Neural cell (in vitro differentiated cells): ENCODE data around the gene LETM1.

Source experiments
- CTCF ChIP-seq: fragments of 450-650 bp; IDR thresholded peaks from 2 replicates; pipeline ENCODE4 v1.5.1; 2014; ENCODE audit warnings: antibody characterized with exemption, mild to moderate bottlenecking, moderate library complexity; ENCODE audit not compliant: poor library complexity, severe bottlenecking
- EP300 ChIP-seq: fragments of 450-650 bp; conservative IDR thresholded peaks from 2 replicates; pipeline ENCODE4 v1.6.1; 2014; ENCODE audit warnings: antibody characterized with exemption, mild to moderate bottlenecking, moderate library complexity; ENCODE audit not compliant: poor library complexity, severe bottlenecking
- EZH2 ChIP-seq: fragments of 200-600, 300-800 bp; shearing (Covaris generic), sonication (generic); IDR thresholded peaks from 2 replicates; pipeline ENCODE4 v1.6.1; 2014; ENCODE audit warnings: antibody characterized with exemption, low read length, borderline replicate concordance, mild to moderate bottlenecking; ENCODE audit not compliant: insufficient read depth, poor library complexity, severe bottlenecking
- MXI1 ChIP-seq: fragments of 450-650 bp; conservative IDR thresholded peaks from 2 replicates; pipeline ENCODE4 v1.6.1; 2014; ENCODE audit warnings: antibody characterized with exemption, mild to moderate bottlenecking; ENCODE audit not compliant: poor library complexity, severe bottlenecking
- POLR2AphosphoS5 ChIP-seq: IDR thresholded peaks from 2 replicates; pipeline ENCODE4 v1.6.1; 2012
- RAD21 ChIP-seq: fragments of 450-650 bp; conservative IDR thresholded peaks from 2 replicates; pipeline ENCODE4 v1.6.1; 2014; ENCODE audit warnings: antibody characterized with exemption, mild to moderate bottlenecking, moderate library complexity
- REST ChIP-seq: IDR thresholded peaks from 2 replicates; pipeline ENCODE4 v1.6.1; 2012; ENCODE audit warnings: borderline replicate concordance
- SMC3 ChIP-seq: fragments of 450-650 bp; conservative IDR thresholded peaks from 2 replicates; pipeline ENCODE4 v1.6.1; 2014; ENCODE audit warnings: antibody characterized with exemption, mild to moderate bottlenecking, moderate library complexity; ENCODE audit not compliant: poor library complexity
- TAF1 ChIP-seq: IDR thresholded peaks from 2 replicates; pipeline ENCODE4 v1.6.1; 2012; ENCODE audit warnings: low read depth

GRCh38 chr4:1896658-1896991 lies 40.7 kb upstream of the LETM1 start:
- TF ChIP-seq CTCF (no peak), EZH2 (no peak), POLR2AphosphoS5 (no peak), EP300 (no peak), TAF1 (no peak), RAD21 (no peak), REST (no peak), SMC3 (no peak), MXI1 (no peak)
